Esophagus squamous epithelium (tissue), 4 donors: ENCODE measurements around the gene RAB3GAP1.

Source experiments
- CTCF ChIP-seq, 6 experiments: fragments of 450-650 bp in 4 of 6; fragments of 200-600 bp in 2 of 6; sonication (generic) in 2 of 6; IDR thresholded peaks; one replicate each; pipeline ENCODE4 v1.5.1; 2016 to 2019; ENCODE audit warnings: antibody characterized with exemption in 6 of 6, mild to moderate bottlenecking in 4 of 6, moderate library complexity in 4 of 6
- POLR2A ChIP-seq, 4 donors: fragments of 450-650 bp; IDR thresholded peaks; one replicate each; pipeline ENCODE4 v1.6.1; 2017; ENCODE audit warnings: antibody characterized with exemption in 4 of 4, mild to moderate bottlenecking in 4 of 4, moderate library complexity in 3 of 4

- TF ChIP-seq CTCF (IDR thresholded peaks at IDR 0.05) (no peak), POLR2A (IDR thresholded peaks at IDR 0.05) (no peak)
Measured at GRCh38 chr2:135212757-135213156, 160.7 kb downstream of the RAB3GAP1 start.
